ENCODE results near the gene MOSMO. TPM values are rescaled to one million over a fixed set of nuclear protein-coding genes. Genes with fewer than 3 reads are reported as not detected.
A peak's percentile ranks its signal among the peaks of the same experiment; 100 is the strongest.
"Not testable (repeated sequence)": the region's sequence is repeated elsewhere in the genome, so short reads cannot be mapped to it uniquely, and the experiment has no call there.

MOSMO gene
- total RNA-seq, 1 donor from 2014 or later, result 13.4 TPM

- not testable (repeated sequence) for DNase-seq (ENCODE audit: low read depth)
These were observed 36.0 kb downstream of the MOSMO start for GRCh38 chr16:22043882-22044281.

GRCh38 chr16:22045888-22046287 lies 38.0 kb downstream of the MOSMO start:
- DNase-seq (ENCODE audit: low read depth), result peak; percentile 22

- no peak for DNase-seq (ENCODE audit: low read depth)
These were observed 43.1 kb downstream of the MOSMO start for GRCh38 chr16:22050963-22051362.

GRCh38 chr16:22052980-22053379 lies 45.1 kb downstream of the MOSMO start:
- DNase-seq (ENCODE audit: low read depth), result no peak

GRCh38 chr16:22053921-22054341 lies 46.0 kb downstream of the MOSMO start:
- DNase-seq (ENCODE audit: low read depth), result no peak

- DNase-seq (ENCODE audit: low read depth), result no peak
These were observed 47.1 kb downstream of the MOSMO start for GRCh38 chr16:22054847-22055590.

- DNase-seq (ENCODE audit: low read depth), result no peak
These were observed 48.0 kb downstream of the MOSMO start for GRCh38 chr16:22055881-22056280.

GRCh38 chr16:22063888-22064467 lies 56.1 kb downstream of the MOSMO start:
- no peak for DNase-seq (ENCODE audit: low read depth)

- DNase-seq (ENCODE audit: low read depth), result no peak
These were observed 57.3 kb downstream of the MOSMO start for GRCh38 chr16:22065252-22065651.

- peak; percentile 15 for DNase-seq (ENCODE audit: low read depth)
These were observed 62.7 kb downstream of the MOSMO start for GRCh38 chr16:22070361-22071330.

- no peak for DNase-seq (ENCODE audit: low read depth)
These were observed 63.5 kb downstream of the MOSMO start for GRCh38 chr16:22071331-22071910.

GRCh38 chr16:22073350-22073749 lies 65.4 kb downstream of the MOSMO start:
- no peak for DNase-seq (ENCODE audit: low read depth)

GRCh38 chr16:22075043-22075757 lies 67.3 kb downstream of the MOSMO start:
- no peak for DNase-seq (ENCODE audit: low read depth)

- no peak for DNase-seq (ENCODE audit: low read depth)
These were observed 67.9 kb downstream of the MOSMO start for GRCh38 chr16:22075776-22076175.

GRCh38 chr16:22077700-22078313 lies 69.9 kb downstream of the MOSMO start:
- peak; percentile 58 for DNase-seq (ENCODE audit: low read depth)

GRCh38 chr16:22078656-22079055 lies 70.7 kb downstream of the MOSMO start:
- DNase-seq (ENCODE audit: low read depth), result no peak

GRCh38 chr16:22081050-22081449 lies 73.1 kb downstream of the MOSMO start:
- no peak for DNase-seq (ENCODE audit: low read depth)

GRCh38 chr16:22086440-22086839 lies 78.5 kb downstream of the MOSMO start:
- DNase-seq (ENCODE audit: low read depth), result no peak

GRCh38 chr16:22088642-22089041 lies 80.7 kb downstream of the MOSMO start:
- no peak for DNase-seq (ENCODE audit: low read depth)

- DNase-seq (ENCODE audit: low read depth), result no peak
These were observed 82.0 kb downstream of the MOSMO start for GRCh38 chr16:22089910-22090309.
